ENCODE measurements around the gene CEMP1.

- TF ChIP-seq BRCA1 (IDR thresholded peaks at IDR 0.05; ENCODE audit: low read depth, low read length), result no peak
- no peak for TF ChIP-seq MEF2A (IDR thresholded peaks at IDR 0.05; ENCODE audit: insufficient read depth, low read depth, low read length)
- no peak for TF ChIP-seq CTCF (IDR thresholded peaks at IDR 0.05 in 2 of 3, conservative IDR thresholded peaks at IDR 0.05 in 1 of 3; ENCODE audit: control insufficient read depth in 2 of 3, extremely low read depth in 1 of 3, insufficient read depth in 1 of 3, low read depth in 3 of 3, low read length in 3 of 3)
- TF ChIP-seq EZH2 (IDR thresholded peaks at IDR 0.05; ENCODE audit: borderline replicate concordance, control insufficient read depth, low read depth, low read length), result no peak
- no peak for TF ChIP-seq POLR2AphosphoS5 (IDR thresholded peaks at IDR 0.05; ENCODE audit: low read length)
Measured at GRCh38 chr16:2487903-2488531, 43.2 kb downstream of the CEMP1 start.
